T-helper 2 cell treated with Interferon-gamma antibody and Interleukin-4, amounts not matched to agents 5 μg/mL and 100 μg/mL, for 36 hours (primary cell): Measurements from ENCODE around the gene TMEM243.
A peak's percentile ranks its signal among the peaks of the same experiment; 100 is the strongest.
"Not testable (repeated sequence)": the region's sequence is repeated elsewhere in the genome, so short reads cannot be mapped to it uniquely, and the experiment has no call there.

Source experiments
- DNase-seq: peaks from one replicate; pipeline ENCODE4 v3.0.0; 2021; ENCODE audit warnings: low spot score
- H3K27ac Mint-ChIP-seq: one replicate; pipeline ENCODE4 v1.8.0; 2021; ENCODE audit warnings: mild to moderate bottlenecking, mixed read lengths
- H3K27me3 Mint-ChIP-seq: one replicate; pipeline ENCODE4 v1.8.0; 2021; ENCODE audit warnings: low read depth, mixed read lengths
- H3K36me3 Mint-ChIP-seq: one replicate; pipeline ENCODE4 v1.8.0; 2021; ENCODE audit warnings: low read depth, mixed read lengths
- H3K4me1 Mint-ChIP-seq: one replicate; pipeline ENCODE4 v1.8.0; 2021; ENCODE audit warnings: low read depth, mixed read lengths
- H3K4me3 Mint-ChIP-seq: one replicate; pipeline ENCODE4 v1.8.0; 2022; ENCODE audit warnings: mild to moderate bottlenecking, moderate library complexity, mixed read lengths
- H3K9me3 Mint-ChIP-seq: one replicate; pipeline ENCODE4 v1.8.0; 2021; ENCODE audit warnings: mixed read lengths

TMEM243 gene

DNA sequence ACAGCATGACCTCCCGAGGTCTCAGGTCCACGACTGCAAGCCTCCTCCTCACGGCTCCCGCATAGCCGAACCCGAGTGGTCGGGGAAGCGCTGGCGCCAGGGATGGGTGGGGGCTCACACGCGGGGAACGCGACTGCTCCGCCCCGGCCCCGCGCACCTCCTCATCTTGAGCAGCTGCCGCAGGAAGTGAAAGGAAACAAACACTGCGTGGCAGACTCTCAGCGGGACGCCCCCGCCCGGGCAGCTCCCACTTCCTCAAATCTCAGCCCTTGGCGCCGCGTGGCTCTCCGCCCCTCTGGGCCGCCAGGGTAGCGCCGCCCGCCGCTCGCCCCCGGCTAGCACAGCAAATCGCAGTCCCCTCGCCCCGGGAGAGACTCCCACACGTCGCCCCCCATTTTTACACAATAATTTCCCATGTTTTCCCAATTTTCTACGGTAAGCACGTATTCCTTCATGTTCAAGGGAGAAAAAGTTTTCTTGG, at the start of gene TMEM243:
TMEM243 (minus strand) TSS at position 188 of the 481 bp plus-strand sequence. CDS start 229 bp downstream, outside the sequence.
- peak; percentile 82 for DNase-seq
- Mint-ChIP-seq H3K4me1 (peaks cover 37% of the 10 kb centered on the region), H3K4me3 (peak within 1 kb of the TSS; percentile 100), H3K27ac (peak within 1 kb of the TSS; percentile 98), H3K27me3 (peaks cover 11% of the 10 kb centered on the region), H3K36me3 (peaks cover 20% of the 10 kb centered on the region), H3K9me3 (no peaks in the 10 kb centered on the region)

GRCh38 chr7:87267239-87267900, 47.8 kb upstream of the TMEM243 start:
- Mint-ChIP-seq H3K4me1 (no peaks in the 10 kb centered on the region), H3K36me3 (no peaks in the 10 kb centered on the region), H3K27ac (no peak overlapping the region), H3K4me3 (no peak overlapping the region), H3K9me3 (no peaks in the 10 kb centered on the region), H3K27me3 (no peaks in the 10 kb centered on the region)
- no peak for DNase-seq

GRCh38 chr7:87263537-87263936, 44.0 kb upstream of the TMEM243 start:
- DNase-seq, result no peak
- Mint-ChIP-seq H3K27ac (no peak overlapping the region), H3K4me3 (no peak overlapping the region), H3K36me3 (no peaks in the 10 kb centered on the region), H3K27me3 (peaks cover 2% of the 10 kb centered on the region), H3K4me1 (no peaks in the 10 kb centered on the region), H3K9me3 (no peaks in the 10 kb centered on the region)

DNA sequence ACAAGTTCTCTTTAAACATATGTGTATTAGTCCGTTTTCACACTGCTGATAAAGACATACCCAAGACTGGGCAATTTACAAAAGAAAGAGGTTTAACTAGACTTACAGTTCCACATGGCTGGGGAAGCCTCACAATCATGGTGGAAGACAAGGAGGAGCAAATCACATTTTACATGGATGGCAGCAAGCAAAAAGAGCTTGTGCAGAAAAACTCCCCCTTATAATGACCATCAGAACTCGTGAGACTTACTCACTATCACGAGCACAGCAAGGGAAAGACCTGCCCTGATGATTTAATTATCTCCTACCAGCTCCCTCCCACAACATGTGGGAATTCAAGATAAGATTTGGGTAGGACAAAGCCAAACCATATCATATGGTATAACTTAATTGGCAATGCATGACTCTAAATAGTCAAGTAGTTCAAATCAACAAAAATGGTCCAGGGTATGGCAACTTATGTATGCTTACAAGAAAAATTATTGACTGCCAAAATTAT, 34.1 kb upstream of the TMEM243 start:
- H3K9me3 Mint-ChIP-seq, result no peaks in the 10 kb centered on the region
- peaks cover 12% of the 10 kb centered on the region for H3K27me3 Mint-ChIP-seq
- no peaks in the 10 kb centered on the region for H3K36me3 Mint-ChIP-seq
- no peak for DNase-seq
- no peak overlapping the region for H3K27ac Mint-ChIP-seq
- no peaks in the 10 kb centered on the region for H3K4me1 Mint-ChIP-seq
- no peak overlapping the region for H3K4me3 Mint-ChIP-seq

DNA sequence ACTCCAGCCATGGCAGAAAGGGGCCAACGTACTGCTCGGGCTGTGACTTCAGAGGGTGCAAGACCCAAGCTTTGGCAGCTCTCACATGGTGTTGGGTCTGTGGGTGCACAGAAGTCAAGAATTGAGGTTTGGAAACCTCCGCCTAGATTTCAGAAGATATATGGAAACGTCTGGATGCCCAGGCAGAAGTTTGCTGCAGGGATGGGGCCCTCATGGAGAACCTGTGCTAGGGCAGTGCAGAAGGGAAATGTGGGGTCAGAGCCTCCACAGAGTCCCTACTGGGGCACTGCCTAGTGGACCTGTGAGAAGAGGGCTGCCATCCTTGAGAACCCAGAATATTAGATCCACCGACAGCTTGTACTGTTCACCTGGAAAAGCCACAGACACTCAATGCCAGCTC, 26.1 kb upstream of the TMEM243 start:
- H3K27ac Mint-ChIP-seq, H3K36me3 Mint-ChIP-seq, H3K4me1 Mint-ChIP-seq, DNase-seq, H3K4me3 Mint-ChIP-seq: not testable (repeated sequence)
- Mint-ChIP-seq H3K27me3 (peaks cover 15% of the 10 kb centered on the region), H3K9me3 (peaks cover 16% of the 10 kb centered on the region)

DNA sequence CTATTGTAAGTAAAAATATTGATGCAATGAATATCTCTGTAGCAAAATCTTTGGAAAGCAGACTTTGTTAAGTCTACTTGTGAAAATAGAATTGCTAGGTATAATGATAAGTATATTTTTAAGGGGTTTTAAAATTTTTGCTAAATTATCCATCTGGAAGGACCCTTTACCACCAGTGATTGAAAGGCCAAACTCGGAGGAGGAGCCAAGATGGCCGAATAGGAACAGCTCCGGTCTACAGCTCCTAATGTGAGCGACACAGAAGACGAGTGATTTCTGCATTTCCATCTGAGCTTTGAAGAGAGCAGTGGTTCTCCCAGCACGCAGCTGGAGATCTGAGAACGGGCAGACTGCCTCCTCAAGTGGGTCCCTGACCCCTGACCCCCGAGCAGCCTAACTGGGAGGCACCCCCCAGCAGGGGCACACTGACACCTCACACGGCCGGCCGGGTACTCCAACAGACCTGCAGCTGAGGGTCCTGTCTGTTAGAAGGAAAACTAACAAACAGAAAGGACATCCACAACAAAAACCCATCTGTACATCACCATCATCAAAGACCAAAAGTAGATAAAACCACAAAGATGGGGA, 19.0 kb upstream of the TMEM243 start:
- not testable (repeated sequence) for H3K4me3 Mint-ChIP-seq, H3K36me3 Mint-ChIP-seq, H3K9me3 Mint-ChIP-seq, H3K4me1 Mint-ChIP-seq, DNase-seq, H3K27ac Mint-ChIP-seq
- peaks cover 10% of the 10 kb centered on the region for H3K27me3 Mint-ChIP-seq

DNA sequence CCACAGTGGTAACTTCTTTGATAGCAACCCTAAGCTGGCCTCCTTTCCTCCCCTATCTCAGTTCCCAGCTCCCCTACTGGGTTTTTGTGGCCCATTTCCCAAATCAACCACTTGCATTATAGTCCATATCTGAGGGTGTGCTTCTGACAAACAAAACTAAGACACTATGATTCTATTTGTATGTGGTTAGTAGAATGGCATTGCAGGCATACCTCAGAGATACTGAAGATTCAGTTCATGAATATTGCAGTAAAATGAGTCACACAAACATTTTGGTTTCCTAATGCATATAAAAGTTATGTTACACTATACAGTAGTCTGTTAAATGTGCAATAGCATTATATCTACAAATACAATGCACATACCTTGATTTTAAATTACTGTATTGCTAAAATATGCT, 15.4 kb upstream of the TMEM243 start:
- H3K9me3 Mint-ChIP-seq, result no peaks in the 10 kb centered on the region
- H3K27ac Mint-ChIP-seq, result no peak overlapping the region
- peaks cover 9% of the 10 kb centered on the region for H3K27me3 Mint-ChIP-seq
- no peak overlapping the region for H3K4me3 Mint-ChIP-seq
- no peak for DNase-seq
- peaks cover 6% of the 10 kb centered on the region for H3K4me1 Mint-ChIP-seq
- no peaks in the 10 kb centered on the region for H3K36me3 Mint-ChIP-seq

- no peaks in the 10 kb centered on the region for H3K36me3 Mint-ChIP-seq
- peaks cover 4% of the 10 kb centered on the region for H3K4me1 Mint-ChIP-seq
- no peak overlapping the region for H3K27ac Mint-ChIP-seq
- H3K4me3 Mint-ChIP-seq, result no peak overlapping the region
- no peaks in the 10 kb centered on the region for H3K9me3 Mint-ChIP-seq
- no peak for DNase-seq
- H3K27me3 Mint-ChIP-seq, result peaks cover 7% of the 10 kb centered on the region
These were observed 12.2 kb upstream of the TMEM243 start for GRCh38 chr7:87231711-87232110.

GRCh38 chr7:87231258-87231657, 11.7 kb upstream of the TMEM243 start:
- peaks cover 6% of the 10 kb centered on the region for H3K4me1 Mint-ChIP-seq
- H3K4me3 Mint-ChIP-seq, result no peak overlapping the region
- no peaks in the 10 kb centered on the region for H3K9me3 Mint-ChIP-seq
- no peak overlapping the region for H3K27ac Mint-ChIP-seq
- no peaks in the 10 kb centered on the region for H3K36me3 Mint-ChIP-seq
- H3K27me3 Mint-ChIP-seq, result peaks cover 7% of the 10 kb centered on the region
- no peak for DNase-seq

DNA sequence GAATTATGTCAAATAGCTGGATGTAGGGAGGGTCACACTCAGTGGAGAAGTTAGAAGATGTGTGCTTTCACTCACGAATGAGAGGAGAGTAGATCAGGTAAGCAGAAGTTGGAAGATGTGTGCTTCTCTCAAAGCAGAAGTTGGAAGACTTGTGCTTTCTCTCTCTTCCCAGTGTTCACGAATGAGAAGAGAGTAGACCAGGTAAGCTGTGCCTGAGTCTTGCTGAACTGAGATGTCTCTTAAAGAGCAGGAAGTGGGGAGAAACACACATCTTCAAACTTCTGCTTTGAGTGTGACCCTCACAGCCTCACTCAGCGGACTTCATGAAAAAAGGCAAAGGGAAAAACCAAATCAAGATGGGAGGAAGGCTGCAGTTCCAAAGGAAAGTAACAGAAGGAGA, 7.0 kb upstream of the TMEM243 start:
- H3K36me3 Mint-ChIP-seq, result no peaks in the 10 kb centered on the region

GRCh38 chr7:87225696-87226095, 6.2 kb upstream of the TMEM243 start:
- H3K4me3 Mint-ChIP-seq, result no peak overlapping the region
- H3K27ac Mint-ChIP-seq, result no peak overlapping the region
- H3K27me3 Mint-ChIP-seq, result peaks cover 9% of the 10 kb centered on the region
- DNase-seq, result no peak
- H3K4me1 Mint-ChIP-seq, result peaks cover 7% of the 10 kb centered on the region
- H3K9me3 Mint-ChIP-seq, result no peaks in the 10 kb centered on the region
- no peaks in the 10 kb centered on the region for H3K36me3 Mint-ChIP-seq

More for the DNA sequence above, 7.0 kb upstream of the TMEM243 start:
- H3K9me3 Mint-ChIP-seq, result no peaks in the 10 kb centered on the region
- no peak for DNase-seq
- no peak overlapping the region for H3K27ac Mint-ChIP-seq
- peaks cover 1% of the 10 kb centered on the region for H3K27me3 Mint-ChIP-seq
- peaks cover 2% of the 10 kb centered on the region for H3K4me1 Mint-ChIP-seq
- no peak overlapping the region for H3K4me3 Mint-ChIP-seq

GRCh38 chr7:87223666-87224065, 4.1 kb upstream of the TMEM243 start:
- Mint-ChIP-seq H3K9me3 (no peaks in the 10 kb centered on the region), H3K4me1 (peaks cover 9% of the 10 kb centered on the region), H3K27ac (no peak overlapping the region), H3K4me3 (no peak overlapping the region), H3K36me3 (peaks cover 6% of the 10 kb centered on the region), H3K27me3 (peaks cover 11% of the 10 kb centered on the region)
- no peak for DNase-seq

GRCh38 chr7:87220734-87221215, 1.2 kb upstream of the TMEM243 start:
- Mint-ChIP-seq H3K9me3 (no peaks in the 10 kb centered on the region), H3K27ac (peak overlapping the region; percentile 38), H3K4me3 (peak overlapping the region; percentile 100), H3K36me3 (peaks cover 18% of the 10 kb centered on the region), H3K27me3 (peaks cover 11% of the 10 kb centered on the region), H3K4me1 (peaks cover 29% of the 10 kb centered on the region)
- DNase-seq, result no peak

DNA sequence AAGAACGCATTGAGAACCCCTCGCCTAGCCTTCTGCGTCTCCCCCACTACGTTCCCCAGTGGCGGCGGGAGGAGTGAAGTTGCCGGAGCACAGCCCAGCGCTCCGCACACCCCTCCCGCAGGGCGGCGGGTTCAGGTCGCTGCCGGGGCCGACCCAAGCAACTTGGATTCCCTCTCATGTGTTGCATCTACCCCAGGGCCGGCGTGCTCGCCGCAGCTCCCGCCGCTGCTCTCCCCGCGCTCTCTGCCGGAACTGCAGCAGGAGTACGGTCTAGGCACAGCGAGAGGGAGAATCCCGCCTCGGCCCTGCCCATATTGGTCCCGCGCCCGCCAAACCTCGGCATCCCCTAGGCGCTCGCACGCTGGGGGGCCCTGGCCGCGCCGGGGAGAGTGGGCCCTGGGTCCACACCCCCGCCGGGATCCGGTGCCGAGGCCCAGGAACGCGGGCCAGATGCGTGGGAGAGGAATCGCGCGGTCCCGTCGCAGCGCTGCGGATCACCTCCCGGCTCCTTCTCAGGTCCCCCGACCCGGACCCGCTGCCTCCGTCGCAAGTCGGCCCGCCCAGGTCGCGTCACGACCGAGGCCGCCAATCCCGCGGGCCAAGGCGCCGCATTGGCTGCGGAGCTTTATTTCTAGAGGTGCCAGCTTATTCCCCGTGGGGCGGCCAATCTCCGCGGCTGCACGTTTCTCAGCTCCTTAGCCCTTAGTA, 648 bp upstream of the TMEM243 start:
- DNase-seq, result peak; percentile 84
- H3K4me1 Mint-ChIP-seq, result peaks cover 32% of the 10 kb centered on the region
- peaks cover 11% of the 10 kb centered on the region for H3K27me3 Mint-ChIP-seq
- peaks cover 18% of the 10 kb centered on the region for H3K36me3 Mint-ChIP-seq
- H3K9me3 Mint-ChIP-seq, result no peaks in the 10 kb centered on the region
- H3K27ac Mint-ChIP-seq, result peak overlapping the region; percentile 98
- H3K4me3 Mint-ChIP-seq, result peak overlapping the region; percentile 100
